Osteoblast (primary cell): ENCODE results near the gene KATNB1. TPM values are rescaled to one million over a fixed set of nuclear protein-coding genes. Genes with fewer than 3 reads are reported as not detected.
"Not testable (repeated sequence)": the region's sequence is repeated elsewhere in the genome, so short reads cannot be mapped to it uniquely, and the experiment has no call there.

Source experiments
- DNase-seq: peaks from one replicate; pipeline ENCODE4 v3.0.0; 2011; ENCODE audit warnings: low spot score, mixed read lengths; ENCODE audit not compliant: insufficient read length; ENCODE audit errors: missing footprints
- H2AFZ ChIP-seq: 2 replicates; pipeline ENCODE4 v1.6.0; 2011; ENCODE audit warnings: mild to moderate bottlenecking, low read length
- H3K27ac ChIP-seq: 2 replicates; pipeline ENCODE4 v1.5.1; 2011; ENCODE audit warnings: mild to moderate bottlenecking, low read depth, low read length, moderate library complexity
- H3K27me3 ChIP-seq: 2 replicates; pipeline ENCODE4 v1.6.0; 2012; ENCODE audit warnings: mild to moderate bottlenecking, control low read depth, inconsistent platforms, low read length, moderate library complexity; ENCODE audit not compliant: insufficient read depth
- H3K36me3 ChIP-seq: 2 replicates; pipeline ENCODE4 v1.5.1; 2011; ENCODE audit warnings: mild to moderate bottlenecking, low read length, control low read depth, moderate library complexity; ENCODE audit not compliant: insufficient read depth
- H3K4me1 ChIP-seq: 2 replicates; pipeline ENCODE4 v1.5.1; 2011; ENCODE audit warnings: mild to moderate bottlenecking, low read length, control low read depth, moderate library complexity; ENCODE audit not compliant: insufficient read depth
- H3K4me2 ChIP-seq: 2 replicates; pipeline ENCODE4 v1.6.0; 2011; ENCODE audit warnings: mild to moderate bottlenecking, low read length; ENCODE audit not compliant: insufficient read depth
- H3K4me3 ChIP-seq: fragments of 200-600 bp; sonication (generic); 3 replicates; pipeline ENCODE4 v1.5.1; 2012; ENCODE audit warnings: mild to moderate bottlenecking, low read length, inconsistent platforms; ENCODE audit not compliant: insufficient read depth
- H3K79me2 ChIP-seq: 2 replicates; pipeline ENCODE4 v1.6.0; 2012; ENCODE audit warnings: mild to moderate bottlenecking, low read length, control low read depth, inconsistent platforms; ENCODE audit not compliant: insufficient read depth
- H3K9me3 ChIP-seq: 2 replicates; pipeline ENCODE4 v1.5.1; 2011; ENCODE audit warnings: low read depth, low read length, control low read depth
- H4K20me1 ChIP-seq: 2 replicates; pipeline ENCODE4 v1.6.0; 2012; ENCODE audit warnings: mild to moderate bottlenecking, low read length, control low read depth; ENCODE audit not compliant: insufficient read depth
- CTCF ChIP-seq: IDR thresholded peaks from 2 replicates; pipeline ENCODE4 v1.5.1; 2011; ENCODE audit warnings: mild to moderate bottlenecking, low read depth, low read length, moderate library complexity; ENCODE audit errors: extremely low read depth
- total RNA-seq: library from RNA; depleted of rRNA; stranded (reverse); fragments of >200 nt; gene quantifications from 2 replicates; pipeline ENCODE4 v1.2.3, GENCODE V29; 2012

The KATNB1 gene
- total RNA-seq, 1 donor = 24.6 TPM

- Histone ChIP-seq H3K27me3 (no peaks in the 10 kb centered on the region), H3K27ac (no peak overlapping the region), H3K9me3 (no peaks in the 10 kb centered on the region), H3K4me2 (no peak overlapping the region), H2AFZ (no peak overlapping the region), H3K79me2 (peaks cover 7% of the 10 kb centered on the region), H3K36me3 (peaks cover 6% of the 10 kb centered on the region), H3K4me1 (no peaks in the 10 kb centered on the region), H3K4me3 (no peak overlapping the region), H4K20me1 (no peaks in the 10 kb centered on the region)
- DNase-seq = no peak
- TF ChIP-seq CTCF = no peak
Measured at GRCh38 chr16:57743458-57743857, 7.9 kb downstream of the KATNB1 start.

GRCh38 chr16:57743886-57744641 is 8.5 kb downstream of the KATNB1 start:
- H3K27me3 ChIP-seq = no peaks in the 10 kb centered on the region
- no peak overlapping the region for H3K4me3 ChIP-seq
- no peak for TF ChIP-seq CTCF
- H2AFZ ChIP-seq = no peak overlapping the region
- peak; percentile 73 for DNase-seq
- H4K20me1 ChIP-seq = no peaks in the 10 kb centered on the region
- peaks cover under 1% of the 10 kb centered on the region for H3K79me2 ChIP-seq
- H3K9me3 ChIP-seq = no peaks in the 10 kb centered on the region
- H3K4me1 ChIP-seq = no peaks in the 10 kb centered on the region
- no peak overlapping the region for H3K4me2 ChIP-seq
- no peak overlapping the region for H3K27ac ChIP-seq
- peaks cover 6% of the 10 kb centered on the region for H3K36me3 ChIP-seq

- no peaks in the 10 kb centered on the region for H3K79me2 ChIP-seq
- DNase-seq = no peak
- no peak overlapping the region for H2AFZ ChIP-seq
- TF ChIP-seq CTCF = no peak
- H3K27ac ChIP-seq = no peak overlapping the region
- H3K4me2 ChIP-seq = no peak overlapping the region
- H3K9me3 ChIP-seq = no peaks in the 10 kb centered on the region
- H4K20me1 ChIP-seq = no peaks in the 10 kb centered on the region
- no peaks in the 10 kb centered on the region for H3K4me1 ChIP-seq
- H3K27me3 ChIP-seq = no peaks in the 10 kb centered on the region
- H3K36me3 ChIP-seq = peaks cover 6% of the 10 kb centered on the region
- H3K4me3 ChIP-seq = no peak overlapping the region
Measured at GRCh38 chr16:57744642-57744903, 9.0 kb downstream of the KATNB1 start.

- Histone ChIP-seq H3K4me1 (no peaks in the 10 kb centered on the region), H4K20me1 (no peaks in the 10 kb centered on the region), H3K4me3 (no peak overlapping the region), H2AFZ (no peak overlapping the region), H3K79me2 (no peaks in the 10 kb centered on the region), H3K27me3 (no peaks in the 10 kb centered on the region), H3K9me3 (no peaks in the 10 kb centered on the region), H3K4me2 (no peak overlapping the region), H3K27ac (no peak overlapping the region), H3K36me3 (peaks cover 6% of the 10 kb centered on the region)
- peak; percentile 49 for DNase-seq
- no peak for TF ChIP-seq CTCF
Measured at GRCh38 chr16:57745768-57746167, 10.2 kb downstream of the KATNB1 start.

- not testable (repeated sequence) for H3K4me1 ChIP-seq, H3K4me3 ChIP-seq, H3K27me3 ChIP-seq, H3K79me2 ChIP-seq, H4K20me1 ChIP-seq, H3K36me3 ChIP-seq, H3K27ac ChIP-seq, H3K9me3 ChIP-seq, H2AFZ ChIP-seq, H3K4me2 ChIP-seq
- peak; percentile 50 for DNase-seq
Measured at GRCh38 chr16:57746316-57746715, 10.7 kb downstream of the KATNB1 start.
